T-helper 1 cell treated with Interleukin-12 subunit alpha and Interleukin-12 subunit beta and Interleukin-4 antibody, amounts not matched to agents 30 μg/mL and 1 μg/mL, for 36 hours (primary cell): ENCODE data around the gene MOCOS.
"Not testable (repeated sequence)": the region's sequence is repeated elsewhere in the genome, so short reads cannot be mapped to it uniquely, and the experiment has no call there.

ENCODE experiments used
- H3K27ac Mint-ChIP-seq: one replicate; pipeline ENCODE4 v1.8.0; 2021; ENCODE audit warnings: mild to moderate bottlenecking, mixed read lengths
- H3K27me3 Mint-ChIP-seq: one replicate; pipeline ENCODE4 v1.8.0; 2021; ENCODE audit warnings: low read depth, mixed read lengths
- H3K36me3 Mint-ChIP-seq: one replicate; pipeline ENCODE4 v1.8.0; 2021; ENCODE audit warnings: low read depth, mixed read lengths
- H3K4me1 Mint-ChIP-seq: one replicate; pipeline ENCODE4 v1.8.0; 2021; ENCODE audit warnings: low read depth, mixed read lengths
- H3K4me3 Mint-ChIP-seq: one replicate; pipeline ENCODE4 v1.8.0; 2021; ENCODE audit warnings: mild to moderate bottlenecking, moderate library complexity, mixed read lengths
- H3K9me3 Mint-ChIP-seq: one replicate; pipeline ENCODE4 v1.8.0; 2021; ENCODE audit warnings: mixed read lengths

The MOCOS gene

GRCh38 chr18:36203360-36203895 is 16.1 kb downstream of the MOCOS start:
- Mint-ChIP-seq H3K27me3 (peaks cover 5% of the 10 kb centered on the region), H3K9me3 (no peaks in the 10 kb centered on the region), H3K36me3 (no peaks in the 10 kb centered on the region), H3K27ac (no peak overlapping the region), H3K4me3 (no peak overlapping the region), H3K4me1 (peaks cover 2% of the 10 kb centered on the region)

GRCh38 chr18:36205166-36205565 is 17.9 kb downstream of the MOCOS start:
- Mint-ChIP-seq H3K4me3 (no peak overlapping the region), H3K27ac (no peak overlapping the region), H3K36me3 (no peaks in the 10 kb centered on the region), H3K4me1 (no peaks in the 10 kb centered on the region), H3K9me3 (no peaks in the 10 kb centered on the region), H3K27me3 (peaks cover 5% of the 10 kb centered on the region)

- Mint-ChIP-seq H3K4me1 (no peaks in the 10 kb centered on the region), H3K9me3 (no peaks in the 10 kb centered on the region)
These were observed 20.0 kb downstream of the MOCOS start for GRCh38 chr18:36207303-36207702.

GRCh38 chr18:36207969-36208368 is 20.7 kb downstream of the MOCOS start:
- H3K27ac Mint-ChIP-seq, H3K36me3 Mint-ChIP-seq, H3K9me3 Mint-ChIP-seq, H3K27me3 Mint-ChIP-seq, H3K4me3 Mint-ChIP-seq, H3K4me1 Mint-ChIP-seq: not testable (repeated sequence)

More at GRCh38 chr18:36207303-36207702, 20.0 kb downstream of the MOCOS start:
- Mint-ChIP-seq H3K36me3 (no peaks in the 10 kb centered on the region), H3K27ac (no peak overlapping the region), H3K27me3 (peaks cover 4% of the 10 kb centered on the region), H3K4me3 (no peak overlapping the region)

- Mint-ChIP-seq H3K4me1 (no peaks in the 10 kb centered on the region), H3K27ac (no peak overlapping the region)
These were observed 24.3 kb downstream of the MOCOS start for GRCh38 chr18:36211612-36212065.

GRCh38 chr18:36212301-36213171 is 25.2 kb downstream of the MOCOS start:
- Mint-ChIP-seq H3K27ac (no peak overlapping the region), H3K36me3 (no peaks in the 10 kb centered on the region), H3K4me3 (no peak overlapping the region), H3K9me3 (no peaks in the 10 kb centered on the region), H3K27me3 (no peaks in the 10 kb centered on the region), H3K4me1 (no peaks in the 10 kb centered on the region)

More at GRCh38 chr18:36211612-36212065, 24.3 kb downstream of the MOCOS start:
- H3K4me3 Mint-ChIP-seq, result no peak overlapping the region
- no peaks in the 10 kb centered on the region for H3K27me3 Mint-ChIP-seq
- no peaks in the 10 kb centered on the region for H3K9me3 Mint-ChIP-seq
- no peaks in the 10 kb centered on the region for H3K36me3 Mint-ChIP-seq

- H3K27ac Mint-ChIP-seq, result no peak overlapping the region
- no peaks in the 10 kb centered on the region for H3K4me1 Mint-ChIP-seq
- no peaks in the 10 kb centered on the region for H3K36me3 Mint-ChIP-seq
- no peaks in the 10 kb centered on the region for H3K9me3 Mint-ChIP-seq
- H3K4me3 Mint-ChIP-seq, result no peak overlapping the region
- H3K27me3 Mint-ChIP-seq, result no peaks in the 10 kb centered on the region
These were observed 27.5 kb downstream of the MOCOS start for GRCh38 chr18:36214811-36215210.

GRCh38 chr18:36215577-36215976 is 28.3 kb downstream of the MOCOS start:
- H3K27me3 Mint-ChIP-seq, result no peaks in the 10 kb centered on the region
- H3K4me1 Mint-ChIP-seq, result no peaks in the 10 kb centered on the region
- no peak overlapping the region for H3K27ac Mint-ChIP-seq
- no peaks in the 10 kb centered on the region for H3K9me3 Mint-ChIP-seq
- no peak overlapping the region for H3K4me3 Mint-ChIP-seq
- no peaks in the 10 kb centered on the region for H3K36me3 Mint-ChIP-seq

- no peaks in the 10 kb centered on the region for H3K27me3 Mint-ChIP-seq
- H3K27ac Mint-ChIP-seq, result no peak overlapping the region
- H3K4me3 Mint-ChIP-seq, result no peak overlapping the region
- H3K9me3 Mint-ChIP-seq, result no peaks in the 10 kb centered on the region
- H3K4me1 Mint-ChIP-seq, result no peaks in the 10 kb centered on the region
- H3K36me3 Mint-ChIP-seq, result no peaks in the 10 kb centered on the region
These were observed 30.1 kb downstream of the MOCOS start for GRCh38 chr18:36217348-36217747.

GRCh38 chr18:36229188-36229587 is 41.9 kb downstream of the MOCOS start:
- Mint-ChIP-seq H3K27me3 (no peaks in the 10 kb centered on the region), H3K36me3 (peaks cover 1% of the 10 kb centered on the region), H3K4me3 (no peak overlapping the region), H3K4me1 (no peaks in the 10 kb centered on the region), H3K27ac (no peak overlapping the region), H3K9me3 (peaks cover 28% of the 10 kb centered on the region)

GRCh38 chr18:36240510-36240909 is 53.2 kb downstream of the MOCOS start:
- peaks cover 10% of the 10 kb centered on the region for H3K27me3 Mint-ChIP-seq

GRCh38 chr18:36241831-36242230 is 54.5 kb downstream of the MOCOS start:
- H3K27me3 Mint-ChIP-seq, result peaks cover 15% of the 10 kb centered on the region
- H3K27ac Mint-ChIP-seq, result no peak overlapping the region
- H3K4me1 Mint-ChIP-seq, result no peaks in the 10 kb centered on the region
- no peaks in the 10 kb centered on the region for H3K36me3 Mint-ChIP-seq
- peaks cover 14% of the 10 kb centered on the region for H3K9me3 Mint-ChIP-seq
- H3K4me3 Mint-ChIP-seq, result no peak overlapping the region

More at GRCh38 chr18:36240510-36240909, 53.2 kb downstream of the MOCOS start:
- H3K4me3 Mint-ChIP-seq, H3K4me1 Mint-ChIP-seq, H3K27ac Mint-ChIP-seq, H3K36me3 Mint-ChIP-seq, H3K9me3 Mint-ChIP-seq: not testable (repeated sequence)

- Mint-ChIP-seq H3K9me3 (peaks cover 14% of the 10 kb centered on the region), H3K4me3 (no peak overlapping the region), H3K27ac (no peak overlapping the region), H3K36me3 (no peaks in the 10 kb centered on the region), H3K27me3 (peaks cover 22% of the 10 kb centered on the region), H3K4me1 (no peaks in the 10 kb centered on the region)
These were observed 59.7 kb downstream of the MOCOS start for GRCh38 chr18:36247036-36247435.

GRCh38 chr18:36249392-36249791 is 62.1 kb downstream of the MOCOS start:
- H3K36me3 Mint-ChIP-seq, result no peaks in the 10 kb centered on the region
- H3K4me3 Mint-ChIP-seq, result no peak overlapping the region
- H3K4me1 Mint-ChIP-seq, result no peaks in the 10 kb centered on the region
- peaks cover 18% of the 10 kb centered on the region for H3K27me3 Mint-ChIP-seq
- no peak overlapping the region for H3K27ac Mint-ChIP-seq
- peaks cover 11% of the 10 kb centered on the region for H3K9me3 Mint-ChIP-seq

GRCh38 chr18:36250827-36251226 is 63.5 kb downstream of the MOCOS start:
- H3K9me3 Mint-ChIP-seq, result peaks cover 5% of the 10 kb centered on the region
- no peaks in the 10 kb centered on the region for H3K36me3 Mint-ChIP-seq
- no peaks in the 10 kb centered on the region for H3K4me1 Mint-ChIP-seq
- no peak overlapping the region for H3K27ac Mint-ChIP-seq
- H3K27me3 Mint-ChIP-seq, result peaks cover 18% of the 10 kb centered on the region
- no peak overlapping the region for H3K4me3 Mint-ChIP-seq
